Chondrocyte (in vitro differentiated cells): ENCODE measurements around the gene PRRT1B. TPM values are rescaled to one million over a fixed set of nuclear protein-coding genes. Genes with fewer than 3 reads are reported as not detected.

Source experiments
- DNase-seq: peaks from one replicate; pipeline ENCODE4 v3.0.0; 2021; ENCODE audit warnings: mixed read lengths, low spot score
- H3K27ac Mint-ChIP-seq: one replicate; pipeline ENCODE4 v1.8.0; 2021; ENCODE audit warnings: mild to moderate bottlenecking, moderate library complexity, mixed read lengths; ENCODE audit not compliant: unreplicated experiment
- H3K27me3 Mint-ChIP-seq: 2 replicates; pipeline ENCODE4 v1.8.0; 2021; ENCODE audit warnings: low read depth, mixed read lengths
- H3K36me3 Mint-ChIP-seq: 2 replicates; pipeline ENCODE4 v1.8.0; 2021; ENCODE audit warnings: low read depth, mixed read lengths
- H3K4me1 Mint-ChIP-seq: 2 replicates; pipeline ENCODE4 v1.8.0; 2021; ENCODE audit warnings: low read depth, mild to moderate bottlenecking, mixed read lengths
- H3K4me3 Mint-ChIP-seq: one replicate; pipeline ENCODE4 v1.8.0; 2021; ENCODE audit warnings: mild to moderate bottlenecking, moderate library complexity, mixed read lengths; ENCODE audit not compliant: unreplicated experiment
- H3K9me3 Mint-ChIP-seq: 2 replicates; pipeline ENCODE4 v1.8.0; 2021; ENCODE audit warnings: low read depth, mixed read lengths
- CTCF ChIP-seq: fragments of 200-600 bp; sonication (generic); IDR thresholded peaks from 2 replicates; pipeline ENCODE4 v1.5.0; 2021; ENCODE audit warnings: antibody characterized with exemption, mild to moderate bottlenecking, moderate library complexity
- total RNA-seq: library from RNA; stranded (reverse); gene quantifications from 3 replicates; pipeline ENCODE4 v1.2.1, GENCODE V29; 2021

The PRRT1B gene
- total RNA-seq, 1 donor from 2014 or later: not detected

GRCh38 chr9:131585375-131585774 lies 40.1 kb downstream of the PRRT1B start:
- H3K4me3 Mint-ChIP-seq: no peak overlapping the region
- H3K9me3 Mint-ChIP-seq: no peaks in the 10 kb centered on the region
- H3K27ac Mint-ChIP-seq: no peak overlapping the region
- no peak for DNase-seq
- no peak for TF ChIP-seq CTCF
- no peaks in the 10 kb centered on the region for H3K27me3 Mint-ChIP-seq
- H3K36me3 Mint-ChIP-seq: peaks cover 20% of the 10 kb centered on the region
- no peaks in the 10 kb centered on the region for H3K4me1 Mint-ChIP-seq

- no peaks in the 10 kb centered on the region for H3K27me3 Mint-ChIP-seq
- no peak for TF ChIP-seq CTCF
- no peaks in the 10 kb centered on the region for H3K9me3 Mint-ChIP-seq
- H3K4me1 Mint-ChIP-seq: peaks cover 7% of the 10 kb centered on the region
- H3K27ac Mint-ChIP-seq: no peak overlapping the region
- no peak overlapping the region for H3K4me3 Mint-ChIP-seq
- no peak for DNase-seq
- peaks cover 13% of the 10 kb centered on the region for H3K36me3 Mint-ChIP-seq
These were observed 42.0 kb downstream of the PRRT1B start for GRCh38 chr9:131587331-131587730.

GRCh38 chr9:131587906-131588305 lies 42.6 kb downstream of the PRRT1B start:
- peaks cover 13% of the 10 kb centered on the region for H3K36me3 Mint-ChIP-seq

GRCh38 chr9:131588396-131588795 lies 43.1 kb downstream of the PRRT1B start:
- no peak for TF ChIP-seq CTCF
- Mint-ChIP-seq H3K36me3 (peaks cover 11% of the 10 kb centered on the region), H3K27me3 (no peaks in the 10 kb centered on the region), H3K27ac (no peak overlapping the region), H3K9me3 (no peaks in the 10 kb centered on the region), H3K4me3 (no peak overlapping the region), H3K4me1 (peaks cover 7% of the 10 kb centered on the region)
- no peak for DNase-seq

More at GRCh38 chr9:131587906-131588305, 42.6 kb downstream of the PRRT1B start:
- no peak for DNase-seq
- Mint-ChIP-seq H3K27me3 (no peaks in the 10 kb centered on the region), H3K4me1 (peaks cover 7% of the 10 kb centered on the region), H3K4me3 (no peak overlapping the region), H3K27ac (no peak overlapping the region), H3K9me3 (no peaks in the 10 kb centered on the region)
- TF ChIP-seq CTCF: no peak

- Mint-ChIP-seq H3K27me3 (no peaks in the 10 kb centered on the region), H3K27ac (no peak overlapping the region), H3K9me3 (no peaks in the 10 kb centered on the region), H3K36me3 (peaks cover 8% of the 10 kb centered on the region), H3K4me3 (no peak overlapping the region), H3K4me1 (peaks cover 7% of the 10 kb centered on the region)
- DNase-seq: no peak
- TF ChIP-seq CTCF: no peak
These were observed 43.9 kb downstream of the PRRT1B start for GRCh38 chr9:131589124-131589711.
